ENCODE data around the gene AASS. TPM values are rescaled to one million over a fixed set of nuclear protein-coding genes. Genes with fewer than 3 reads are reported as not detected.

AASS gene
- polyA plus RNA-seq, 4 donors = 35.3 to 74.1 (median 50.3) TPM

- no peak for DNase-seq (ENCODE audit: low read depth in 4 of 4, low spot score in 2 of 4)
Observed at GRCh38 chr7:122132341-122132740, 11.7 kb downstream of the AASS start.

DNA sequence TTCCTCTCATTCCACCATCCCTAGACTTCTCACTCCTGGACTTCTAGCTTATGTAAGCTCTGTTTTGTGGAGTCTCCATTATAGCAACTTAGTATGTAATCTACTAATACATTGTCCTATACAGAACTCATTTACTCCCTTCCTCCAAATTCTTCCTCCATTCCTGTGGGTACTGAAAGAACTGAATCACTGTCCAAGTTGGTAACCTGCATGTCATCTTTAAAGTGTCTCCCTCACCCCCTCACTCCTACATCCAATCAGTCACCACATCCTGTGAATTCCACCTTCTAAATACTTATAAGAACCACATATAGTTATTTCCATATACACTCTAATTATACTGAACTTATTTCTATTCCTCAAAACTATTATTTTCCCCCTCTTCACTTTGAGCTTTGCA lies 20.3 kb downstream of the AASS start:
- no peak for DNase-seq (ENCODE audit: low read depth in 4 of 4, low spot score in 2 of 4)

GRCh38 chr7:122118757-122119156 lies 25.3 kb downstream of the AASS start:
- DNase-seq (ENCODE audit: low read depth in 4 of 4, low spot score in 2 of 4) = no peak

- DNase-seq (ENCODE audit: low read depth in 4 of 4, low spot score in 2 of 4) = no peak
Observed at GRCh38 chr7:122103064-122103463, 41.0 kb downstream of the AASS start.

DNA sequence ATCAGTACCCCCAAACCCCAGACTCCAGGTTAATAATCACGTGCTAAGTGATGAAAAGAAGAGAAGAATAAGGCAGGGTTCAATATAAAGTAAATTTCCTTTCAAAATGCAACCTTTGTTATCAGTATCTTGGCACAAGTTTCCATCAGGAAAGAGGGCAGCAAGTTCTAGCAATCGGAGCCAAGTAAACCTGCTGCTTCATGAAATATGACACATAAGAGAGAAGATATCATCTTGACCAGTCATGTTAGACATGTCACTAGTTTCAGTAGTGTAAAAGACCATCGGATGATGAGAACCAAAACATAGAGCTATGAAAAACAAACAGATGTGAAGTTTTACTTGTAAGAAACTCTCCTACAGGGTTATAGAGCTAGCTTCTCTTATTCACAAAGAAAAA lies 44.0 kb downstream of the AASS start:
- no peak for DNase-seq (ENCODE audit: low read depth in 4 of 4, low spot score in 2 of 4)

DNA sequence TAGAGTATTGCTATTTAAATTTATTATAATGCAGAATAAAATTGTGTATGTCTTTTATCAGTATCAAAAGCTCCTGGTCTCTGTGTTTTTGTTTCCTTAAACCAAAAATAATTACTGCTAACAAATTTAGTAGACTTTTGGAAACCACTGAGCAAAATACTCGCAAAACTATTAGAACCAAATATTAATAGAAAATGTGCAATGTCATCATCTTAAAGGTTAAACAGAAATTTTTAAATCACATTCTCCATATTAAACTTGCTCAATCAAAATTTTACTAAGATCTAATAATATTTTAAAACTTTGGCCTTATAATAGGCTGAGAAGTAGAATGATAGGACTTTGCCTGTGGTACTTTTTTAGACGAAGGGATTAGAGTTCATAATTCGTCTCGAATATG lies 48.4 kb downstream of the AASS start:
- no peak for DNase-seq (ENCODE audit: low read depth in 4 of 4, low spot score in 2 of 4)

GRCh38 chr7:122094549-122094948 lies 49.5 kb downstream of the AASS start:
- DNase-seq (ENCODE audit: low read depth in 4 of 4, low spot score in 2 of 4) = no peak

DNA sequence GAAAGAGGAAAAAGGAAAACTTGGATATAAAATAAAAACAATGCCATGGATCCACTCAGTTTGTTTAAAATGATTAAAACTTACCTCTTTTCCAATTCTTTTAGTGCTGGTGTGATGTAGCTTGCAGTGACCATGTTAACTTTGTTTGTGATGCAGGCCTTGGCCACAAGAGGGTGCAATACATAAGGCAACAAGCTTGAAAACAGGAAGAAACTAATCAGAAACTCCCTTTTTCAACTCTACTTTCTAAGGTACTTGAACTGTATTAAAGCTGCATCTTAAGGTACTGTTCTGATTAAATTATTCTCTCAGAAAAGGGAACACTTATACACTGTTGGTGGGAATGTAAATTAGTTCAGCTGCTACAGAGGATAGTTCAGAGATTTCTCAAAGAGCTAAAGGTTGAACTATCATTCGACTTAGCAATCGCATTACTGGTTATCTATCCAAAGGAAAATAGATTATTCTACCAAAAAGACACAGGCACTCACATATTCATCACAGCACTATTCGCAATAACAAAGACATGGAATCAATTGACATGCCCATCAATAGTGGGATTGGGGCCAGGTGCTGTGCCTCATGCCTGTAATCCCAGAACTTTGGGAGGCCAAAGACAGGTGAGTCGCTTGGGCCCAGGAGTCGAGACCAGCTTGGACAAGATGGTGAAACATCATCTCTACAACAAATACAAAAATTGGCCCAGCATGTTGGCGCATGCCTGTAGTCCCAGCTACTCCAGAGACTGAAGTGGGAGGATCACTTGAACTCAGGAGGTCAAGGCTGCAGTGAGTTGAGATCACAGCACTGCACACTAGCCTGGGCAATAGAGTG lies 50.9 kb downstream of the AASS start:
- peak; percentile 11 to 62 (median 22) for DNase-seq (ENCODE audit: low read depth in 4 of 4, low spot score in 2 of 4)

GRCh38 chr7:122082670-122083069 lies 61.4 kb downstream of the AASS start:
- no peak for DNase-seq (ENCODE audit: low read depth in 4 of 4, low spot score in 2 of 4)

DNA sequence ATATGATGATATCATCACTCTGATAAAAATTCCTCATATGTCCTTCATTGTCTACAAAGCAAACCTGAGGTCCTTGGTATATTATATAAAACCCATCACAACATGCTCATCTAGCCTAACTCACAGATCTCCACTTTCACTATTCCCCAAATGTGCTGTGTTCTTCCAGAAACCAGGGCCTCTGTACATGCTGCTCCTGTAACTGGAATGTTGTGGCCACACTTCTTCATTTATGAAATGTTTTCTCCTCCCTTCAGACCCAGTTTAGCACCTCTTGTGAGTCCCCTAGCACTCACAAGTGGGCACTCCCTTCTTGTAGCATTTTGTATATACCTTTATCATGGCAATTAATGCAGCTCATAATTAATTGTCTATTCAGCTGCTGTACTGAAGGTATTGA lies 61.9 kb downstream of the AASS start:
- no peak for DNase-seq (ENCODE audit: low read depth in 4 of 4, low spot score in 2 of 4)

- DNase-seq (ENCODE audit: low read depth in 4 of 4, low spot score in 2 of 4) = no peak
Observed at GRCh38 chr7:122073635-122074034, 70.4 kb downstream of the AASS start.

- no peak for DNase-seq (ENCODE audit: low read depth in 4 of 4, low spot score in 2 of 4)
Observed at GRCh38 chr7:122072924-122073599, 71.0 kb downstream of the AASS start.

DNA sequence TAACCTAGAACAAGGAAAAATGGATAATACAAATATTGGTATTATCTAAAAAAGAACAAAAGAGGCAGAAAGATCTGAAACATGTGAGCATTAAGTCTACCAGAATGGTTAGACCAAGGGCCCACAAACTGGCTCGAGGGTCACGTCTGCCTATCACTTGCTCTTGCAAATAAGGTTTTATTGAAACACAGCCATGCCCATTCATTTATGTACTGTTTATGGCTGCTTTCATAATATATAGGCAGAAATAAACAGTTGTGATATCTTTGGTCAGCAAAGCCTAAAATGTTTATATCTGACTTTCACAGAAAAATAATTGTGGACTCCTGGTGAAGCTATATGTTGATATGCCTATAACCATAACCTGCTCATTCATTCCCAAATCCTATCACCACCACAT lies 71.8 kb downstream of the AASS start:
- DNase-seq (ENCODE audit: low read depth in 4 of 4, low spot score in 2 of 4) = no peak

DNA sequence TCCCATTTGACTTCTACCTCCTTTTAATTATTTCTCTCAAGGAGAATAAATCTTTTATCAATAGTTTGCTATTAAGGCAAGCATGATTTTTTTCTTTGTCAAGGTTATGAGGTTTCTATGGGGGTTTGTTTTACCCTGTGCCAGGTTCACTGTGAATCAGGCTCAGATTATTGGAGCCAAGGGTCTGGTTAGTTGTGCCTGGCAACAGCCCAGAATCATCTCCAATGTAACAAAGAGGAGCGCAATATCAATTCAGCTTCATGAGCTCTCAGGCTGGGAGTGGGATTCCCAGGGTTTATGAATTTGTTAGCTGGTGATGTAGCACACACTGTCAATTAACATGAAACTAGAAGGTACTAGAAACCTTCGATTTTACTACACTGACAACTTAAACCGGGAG lies 73.2 kb downstream of the AASS start:
- DNase-seq (ENCODE audit: low read depth in 4 of 4, low spot score in 2 of 4) = no peak

- no peak for DNase-seq (ENCODE audit: low read depth in 4 of 4, low spot score in 2 of 4)
Observed at GRCh38 chr7:122070062-122070461, 74.0 kb downstream of the AASS start.

DNA sequence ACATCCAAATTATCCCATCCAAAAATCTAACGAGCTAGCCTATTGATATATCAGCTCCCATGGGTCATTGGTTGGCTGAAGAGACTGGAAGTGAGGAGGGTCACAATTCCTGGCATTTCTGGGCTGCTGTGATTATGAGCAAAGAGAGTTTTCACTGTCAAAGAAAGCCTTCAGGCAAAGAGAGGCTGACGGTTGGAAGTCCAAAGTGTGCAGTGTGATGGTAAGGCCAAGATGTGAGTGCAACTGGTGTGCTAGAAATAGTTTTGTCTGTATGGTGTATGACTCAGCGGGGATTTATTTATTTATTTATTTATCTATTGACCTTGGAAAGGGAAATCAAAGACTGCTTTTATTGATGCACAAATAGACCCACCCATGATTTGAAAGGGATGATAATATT lies 75.0 kb downstream of the AASS start:
- no peak for DNase-seq (ENCODE audit: low read depth in 4 of 4, low spot score in 2 of 4)

DNA sequence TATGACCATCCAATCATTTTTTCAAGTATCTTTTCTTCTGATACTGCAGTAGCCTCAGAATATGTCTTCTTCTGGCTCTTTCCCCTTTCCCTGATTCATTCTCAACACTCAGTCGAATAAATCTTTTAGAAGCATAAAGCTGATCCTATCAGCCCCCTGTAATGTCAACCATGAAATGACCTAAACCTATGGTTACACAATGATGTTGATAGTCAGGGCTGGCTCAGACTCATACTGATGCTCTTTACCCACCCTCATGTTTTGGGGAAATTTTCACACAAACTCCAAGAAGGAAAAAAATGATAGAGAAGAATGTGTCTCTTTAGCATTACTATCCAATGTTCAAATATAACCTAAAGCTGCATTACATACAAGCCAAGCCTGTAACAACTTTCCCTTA lies 76.0 kb downstream of the AASS start:
- DNase-seq (ENCODE audit: low read depth in 4 of 4, low spot score in 2 of 4) = no peak

DNA sequence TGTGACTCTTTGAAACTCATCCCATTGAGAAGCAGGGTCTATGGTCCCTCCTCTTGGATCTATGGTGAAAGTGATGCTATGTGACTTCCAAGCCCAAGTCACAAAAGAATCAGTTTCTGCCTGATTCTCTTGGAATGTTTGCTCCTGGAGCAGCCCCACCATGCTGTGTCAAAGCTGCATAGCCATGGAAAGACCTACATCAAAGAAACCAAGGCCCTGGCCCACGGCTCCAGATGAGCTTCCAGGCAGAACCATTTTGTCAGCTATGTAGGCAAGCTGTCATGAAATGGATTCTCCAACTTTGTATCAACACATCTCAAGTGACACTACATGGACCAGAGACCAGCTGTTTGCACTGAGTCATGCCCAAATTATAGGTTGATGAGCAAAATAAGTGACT lies 77.0 kb downstream of the AASS start:
- no peak for DNase-seq (ENCODE audit: low read depth in 4 of 4, low spot score in 2 of 4)

GRCh38 chr7:122064971-122065370 lies 79.1 kb downstream of the AASS start:
- DNase-seq (ENCODE audit: low read depth in 4 of 4, low spot score in 2 of 4) = no peak

DNA sequence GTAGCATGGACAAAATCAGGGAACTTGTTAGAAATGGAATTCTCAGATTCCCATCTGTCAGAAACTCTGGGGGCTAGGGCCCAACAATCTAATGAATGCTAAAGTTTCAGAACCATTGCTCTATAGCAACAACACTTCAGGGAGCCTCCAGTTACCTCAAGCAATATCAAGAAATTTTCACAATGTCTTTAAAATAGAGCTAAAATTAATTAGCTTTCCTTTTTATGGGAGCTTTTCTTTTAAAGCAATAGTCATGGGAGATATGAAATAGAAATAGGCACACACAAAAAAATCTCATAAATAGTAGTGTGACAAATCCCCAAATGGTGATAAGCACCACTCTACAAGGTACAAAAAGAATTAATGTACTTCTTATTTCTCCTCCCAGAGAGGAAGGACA lies 80.9 kb downstream of the AASS start:
- DNase-seq (ENCODE audit: low read depth in 4 of 4, low spot score in 2 of 4) = no peak

- DNase-seq (ENCODE audit: low read depth in 4 of 4, low spot score in 2 of 4) = no peak
Observed at GRCh38 chr7:122059542-122059941, 84.5 kb downstream of the AASS start.

DNA sequence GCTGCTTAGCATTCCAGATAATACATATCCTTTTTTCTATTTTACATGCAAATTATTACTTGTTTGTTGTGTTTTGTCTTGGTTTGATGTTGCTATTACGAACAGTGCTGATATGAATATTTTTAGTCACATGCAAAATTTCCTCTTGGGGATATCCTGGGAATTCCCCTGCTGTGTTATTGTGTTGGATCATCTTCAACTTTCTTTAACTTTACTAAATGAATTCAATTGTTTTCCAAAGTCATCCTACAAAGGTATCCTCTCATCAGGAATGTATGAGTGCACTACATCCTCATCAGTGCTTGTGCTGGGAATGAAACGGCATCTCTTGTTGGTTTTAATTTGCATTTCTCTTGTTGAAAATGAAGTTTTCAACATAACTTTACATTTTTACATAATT lies 87.1 kb downstream of the AASS start:
- DNase-seq (ENCODE audit: low read depth in 4 of 4, low spot score in 2 of 4) = no peak
